Endothelial cell of umbilical vein (primary cell): ENCODE measurements around the gene MGAT1. TPM values are rescaled to one million over a fixed set of nuclear protein-coding genes. Genes with fewer than 3 reads are reported as not detected.

Experiments
- BruUV-seq: library from RNA; stranded (reverse); fragments of 400-500 nt; replicated peaks from 2 replicates; lab custom pipeline; 2021; lab: Mats Ljungman, UMichigan
- CTCF ChIA-PET: fragments of 300-600, 350-600 bp; sonication (Branson Sonifier 250); formaldehyde crosslinking; loops from one replicate; lab custom pipeline; 2021; ENCODE audit warnings: antibody characterized with exemption, inconsistent platforms; lab: Charles Lee
- POLR2A ChIA-PET: fragments of 300-600, 350-600 bp; sonication (Branson Sonifier 250); formaldehyde crosslinking; loops from one replicate; lab custom pipeline; 2021; ENCODE audit warnings: antibody characterized with exemption, inconsistent platforms; lab: Charles Lee
- DNase-seq: peaks from one replicate; pipeline ENCODE4 v3.0.0-alpha.2; 2011; ENCODE audit warnings: low read depth, low spot score
- FAIRE-seq: peaks from 2 replicates; lab custom pipeline; 2011; peaks lifted over from hg19 to GRCh38; lab: Jason Lieb, UNC
- H2AFZ ChIP-seq: 2 replicates; pipeline ENCODE4 v1.6.0; 2012; ENCODE audit warnings: low read depth, low read length, control low read depth, inconsistent platforms
- H3K27ac ChIP-seq: 2 replicates; pipeline ENCODE4 v1.5.1; 2011; ENCODE audit warnings: low read depth, mild to moderate bottlenecking, control low read depth, low read length, moderate library complexity; ENCODE audit not compliant: insufficient read depth
- H3K27me3 ChIP-seq, 2 experiments: 2 replicates each; pipeline versions ENCODE4 v1.6.0 to v1.6.1; 2011; ENCODE audit warnings: low read length in 2 of 2, mixed read lengths in 1 of 2; ENCODE audit not compliant: control insufficient read depth in 2 of 2, insufficient read depth in 2 of 2
- H3K36me3 ChIP-seq, 2 experiments: 2 replicates in 1 of 2; 3 replicates in 1 of 2; pipeline ENCODE4 v1.5.1; 2011; ENCODE audit warnings: low read length in 2 of 2, mild to moderate bottlenecking in 1 of 2, moderate library complexity in 1 of 2; ENCODE audit not compliant: control insufficient read depth in 2 of 2, insufficient read depth in 2 of 2; ENCODE audit errors: extremely low read depth in 1 of 2
- H3K4me1 ChIP-seq: 3 replicates; pipeline ENCODE4 v1.5.1; 2011; ENCODE audit warnings: mild to moderate bottlenecking, low read length; ENCODE audit not compliant: control insufficient read depth, insufficient read depth; ENCODE audit errors: extremely low read depth
- H3K4me2 ChIP-seq: 2 replicates; pipeline ENCODE4 v1.6.1; 2011; ENCODE audit warnings: low read length, control low read depth, mixed read lengths; ENCODE audit not compliant: insufficient read depth
- H3K4me3 ChIP-seq, 3 experiments: fragments of 200-600 bp in 1 of 3; sonication (generic), shearing (Covaris generic) in 1 of 3; replicated peaks in 1 of 3; 2 replicates each; pipeline ENCODE4 v1.5.1; 2011 to 2016; ENCODE audit warnings: control low read depth in 3 of 3, low read length in 3 of 3, mild to moderate bottlenecking in 2 of 3, inconsistent platforms in 1 of 3, low read depth in 1 of 3, moderate library complexity in 1 of 3; ENCODE audit not compliant: insufficient read depth in 1 of 3
- H3K79me2 ChIP-seq: 2 replicates; pipeline ENCODE4 v1.6.0; 2012; ENCODE audit warnings: low read length, inconsistent platforms; ENCODE audit not compliant: control insufficient read depth, insufficient read depth
- H3K9ac ChIP-seq: replicated peaks from 2 replicates; pipeline ENCODE3; 2011; ENCODE audit warnings: low read length, control low read depth; ENCODE audit not compliant: insufficient read depth; ENCODE audit errors: extremely low read depth
- H3K9me1 ChIP-seq: replicated peaks from 3 replicates; pipeline ENCODE4 v1.6.0; 2011; ENCODE audit warnings: mild to moderate bottlenecking, low read length; ENCODE audit not compliant: control insufficient read depth, insufficient read depth; ENCODE audit errors: extremely low read depth
- H3K9me3 ChIP-seq: replicated peaks from 2 replicates; pipeline ENCODE4 v1.5.1; 2012; ENCODE audit warnings: low read length, inconsistent platforms; ENCODE audit not compliant: control insufficient read depth, insufficient read depth
- H4K20me1 ChIP-seq: replicated peaks from 2 replicates; pipeline ENCODE3; 2011; ENCODE audit warnings: mild to moderate bottlenecking, low read length; ENCODE audit not compliant: control insufficient read depth, insufficient read depth; ENCODE audit errors: extremely low read depth
- CTCF ChIP-seq, 2 donors: IDR thresholded peaks; 1 replicate in 1 of 2; 2 replicates in 1 of 2; pipeline ENCODE4 v1.5.1; 2011; ENCODE audit warnings: low read length in 2 of 2, mild to moderate bottlenecking in 2 of 2, moderate library complexity in 2 of 2, control low read depth in 1 of 2, inconsistent platforms in 1 of 2, low read depth in 1 of 2; ENCODE audit not compliant: insufficient read depth in 1 of 2; ENCODE audit errors: extremely low read depth in 1 of 2
- EZH2 ChIP-seq: IDR thresholded peaks from 2 replicates; pipeline ENCODE4 v1.6.1; 2012; ENCODE audit warnings: borderline replicate concordance, low read depth, mild to moderate bottlenecking, moderate library complexity, low read length, inconsistent platforms; ENCODE audit not compliant: severe bottlenecking
- FOS ChIP-seq: IDR thresholded peaks from 2 replicates; pipeline ENCODE4 v1.6.1; 2011; ENCODE audit warnings: mild to moderate bottlenecking, low read length, moderate library complexity, borderline replicate concordance; ENCODE audit not compliant: insufficient read depth
- GATA2 ChIP-seq: IDR thresholded peaks from 2 replicates; pipeline ENCODE4 v1.7.0; 2011; ENCODE audit warnings: low read depth, mild to moderate bottlenecking, moderate library complexity, mixed read lengths, low read length; ENCODE audit not compliant: insufficient read length, insufficient read depth
- JUN ChIP-seq: IDR thresholded peaks from 2 replicates; pipeline ENCODE4 v1.6.1; 2011; ENCODE audit warnings: borderline replicate concordance, low read depth; ENCODE audit not compliant: insufficient read length, insufficient read depth
- MYC ChIP-seq: IDR thresholded peaks from one replicate; pipeline ENCODE4 v1.6.1; 2011; ENCODE audit warnings: mild to moderate bottlenecking, low read depth, low read length
- POLR2A ChIP-seq: IDR thresholded peaks from 2 replicates; pipeline ENCODE4 v1.6.1; 2012; ENCODE audit warnings: low read depth, mild to moderate bottlenecking, control low read depth, low read length
- POLR2AphosphoS5 ChIP-seq: IDR thresholded peaks from 2 replicates; pipeline ENCODE4 v1.6.1; 2012; ENCODE audit warnings: low read depth, mild to moderate bottlenecking, control low read depth, low read length, moderate library complexity; ENCODE audit not compliant: insufficient read depth
- dilution Hi-C: fragments of 300-500 bp; cut with MboI; formaldehyde crosslinking; loops from one replicate; pipeline ENCODE4 v1.15.0; 2019; ENCODE audit warnings: low sequenced_read_pairs; ENCODE audit not compliant: extremely low pct_ligation_motif_present
- intact Hi-C: fragments of 100-400 bp; cut with micrococcal nuclease; formaldehyde crosslinking; loops from one replicate; pipeline ENCODE4 v1.10.0; 2022
- polyA plus RNA-seq, 4 experiments: library from polyadenylated mRNA; depleted of rRNA in 3 of 4; stranded (reverse) in 3 of 4; unstranded in 1 of 4; fragments of >200 nt; gene quantifications; 2 replicates each; pipeline versions ENCODE4 v1.2.1 to v1.2.3, GENCODE V29; 2011 to 2012; ENCODE audit warnings: missing spikeins in 1 of 4
- total RNA-seq: library from RNA; stranded (reverse); gene quantifications from 2 replicates; pipeline ENCODE4 v1.2.3, GENCODE V29; 2021
- TF ChIP-seq, protein P1 (sequence below): IDR thresholded peaks from 2 replicates; pipeline ENCODE4 v1.6.1; 2011; ENCODE audit not compliant: insufficient read depth, insufficient read length

The MGAT1 gene
- total and polyA plus RNA-seq, 2 donors (not counting 3 experiments of a cell fraction or from before 2014, with no cell fraction given), result 123 to 126 TPM

- FAIRE-seq, result no peak
- ChIA-PET POLR2A (no interaction called here), CTCF (no interaction called here)
- Histone ChIP-seq H3K4me3 (no peak overlapping the region), H3K9me3 (no peaks in the 10 kb centered on the region), H3K4me1 (no peaks in the 10 kb centered on the region), H3K27me3 (no peaks in the 10 kb centered on the region), H3K27ac (no peak overlapping the region), H3K79me2 (no peaks in the 10 kb centered on the region), H4K20me1 (no peaks in the 10 kb centered on the region), H2AFZ (no peak overlapping the region), H3K9me1 (no peaks in the 10 kb centered on the region), H3K4me2 (no peak overlapping the region), H3K9ac (no peak overlapping the region), H3K36me3 (no peaks in the 10 kb centered on the region)
- intact Hi-C loops (no loop called here), dilution Hi-C loops (no loop called here)
- DNase-seq, result no peak
- no peak for TF ChIP-seq CTCF (IDR thresholded peaks at IDR 0.05; ENCODE audit: extremely low read depth in 1 of 2, insufficient read depth in 1 of 2, low read depth in 1 of 2, low read length in 2 of 2)
- no peak for TF ChIP-seq GATA2
- no peak for TF ChIP-seq JUN
- TF ChIP-seq EZH2, result no peak
- TF ChIP-seq MYC, result no peak
- TF ChIP-seq FOS, result no peak
- no peak for TF ChIP-seq POLR2A
- TF ChIP-seq, protein P1, sequence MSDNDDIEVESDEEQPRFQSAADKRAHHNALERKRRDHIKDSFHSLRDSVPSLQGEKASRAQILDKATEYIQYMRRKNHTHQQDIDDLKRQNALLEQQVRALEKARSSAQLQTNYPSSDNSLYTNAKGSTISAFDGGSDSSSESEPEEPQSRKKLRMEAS, result no peak
- no peak for TF ChIP-seq POLR2AphosphoS5
- no TSS peak for BruUV-seq
Measured at GRCh38 chr5:180776376-180776775, 26.2 kb downstream of the MGAT1 start.
